ENCODE results near the gene SYNDIG1. TPM values are rescaled to one million over a fixed set of nuclear protein-coding genes. Genes with fewer than 3 reads are reported as not detected.

The SYNDIG1 gene
- total RNA-seq, 2 donors from 2014 or later, result 0.73 to 4.5 TPM

DNA sequence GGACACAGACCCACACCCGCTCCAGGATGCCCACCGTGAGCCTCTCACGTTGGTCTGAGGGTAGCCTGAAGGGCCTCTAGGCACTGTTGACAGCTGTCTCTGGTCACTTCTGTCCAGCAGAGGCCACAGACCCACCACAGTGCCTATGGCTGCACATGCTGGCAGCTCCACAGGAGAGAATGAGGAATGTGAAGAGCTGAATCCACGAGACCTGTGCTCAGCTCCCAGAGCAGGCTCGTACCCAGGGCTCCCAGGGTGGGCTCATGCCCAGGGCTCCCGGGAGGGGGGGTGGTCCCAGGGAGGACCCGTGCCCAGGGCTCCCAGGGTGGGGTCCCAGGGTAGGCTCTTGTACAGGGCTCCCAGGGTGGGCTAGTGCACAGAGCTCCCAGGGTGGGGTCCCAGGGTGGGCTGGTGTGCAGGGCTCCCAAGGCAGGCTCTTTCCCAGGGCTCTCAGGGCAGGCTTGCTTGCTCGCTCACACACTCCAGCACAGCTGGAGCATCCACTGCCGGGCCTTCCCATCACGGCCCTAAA is 201.0 kb downstream of the SYNDIG1 start:
- no peaks in the 10 kb centered on the region for H3K4me1 ChIP-seq (replicated peaks)
- intact Hi-C loops (cut with DNase I), result no loop called here
- DNase-seq (ENCODE audit: low spot score), result no peak
- no peaks in the 10 kb centered on the region for H3K9me3 ChIP-seq
- TF ChIP-seq POLR2AphosphoS5 (IDR thresholded peaks at IDR 0.05) (no peak), POLR2A (IDR thresholded peaks at IDR 0.05) (no peak)
- TF ChIP-seq, protein P1, sequence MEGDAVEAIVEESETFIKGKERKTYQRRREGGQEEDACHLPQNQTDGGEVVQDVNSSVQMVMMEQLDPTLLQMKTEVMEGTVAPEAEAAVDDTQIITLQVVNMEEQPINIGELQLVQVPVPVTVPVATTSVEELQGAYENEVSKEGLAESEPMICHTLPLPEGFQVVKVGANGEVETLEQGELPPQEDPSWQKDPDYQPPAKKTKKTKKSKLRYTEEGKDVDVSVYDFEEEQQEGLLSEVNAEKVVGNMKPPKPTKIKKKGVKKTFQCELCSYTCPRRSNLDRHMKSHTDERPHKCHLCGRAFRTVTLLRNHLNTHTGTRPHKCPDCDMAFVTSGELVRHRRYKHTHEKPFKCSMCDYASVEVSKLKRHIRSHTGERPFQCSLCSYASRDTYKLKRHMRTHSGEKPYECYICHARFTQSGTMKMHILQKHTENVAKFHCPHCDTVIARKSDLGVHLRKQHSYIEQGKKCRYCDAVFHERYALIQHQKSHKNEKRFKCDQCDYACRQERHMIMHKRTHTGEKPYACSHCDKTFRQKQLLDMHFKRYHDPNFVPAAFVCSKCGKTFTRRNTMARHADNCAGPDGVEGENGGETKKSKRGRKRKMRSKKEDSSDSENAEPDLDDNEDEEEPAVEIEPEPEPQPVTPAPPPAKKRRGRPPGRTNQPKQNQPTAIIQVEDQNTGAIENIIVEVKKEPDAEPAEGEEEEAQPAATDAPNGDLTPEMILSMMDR (IDR thresholded peaks at IDR 0.05), result no peak
- H3K27me3 ChIP-seq (replicated peaks; ENCODE audit: insufficient read depth), result no peaks in the 10 kb centered on the region
- WGBS, result 92% methylated on average over 8 of the region's 10 CpGs
- H3K27ac ChIP-seq, result no peak overlapping the region
- H3K4me3 ChIP-seq, result no peak overlapping the region
- no peaks in the 10 kb centered on the region for H3K36me3 ChIP-seq

DNA sequence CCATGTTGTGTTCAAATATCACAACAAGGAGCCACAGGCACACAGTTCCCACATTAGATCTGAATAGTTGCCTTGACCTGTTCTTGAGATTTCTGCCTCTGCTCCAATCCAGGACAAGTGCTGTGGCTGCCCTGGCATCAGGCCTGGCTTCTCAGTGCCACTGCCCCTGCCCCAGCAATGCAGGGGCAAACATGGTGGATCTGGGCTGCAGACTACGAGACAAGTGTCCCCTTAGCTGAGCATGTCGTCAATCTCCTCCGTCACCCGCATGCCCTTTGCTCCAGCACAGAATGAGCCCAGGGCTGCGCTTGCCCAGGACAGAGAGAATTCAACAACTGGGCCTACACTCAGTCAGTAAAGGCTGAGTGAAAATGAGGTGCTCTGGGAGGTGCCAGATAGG is 201.6 kb downstream of the SYNDIG1 start:
- WGBS, result 98% methylated on average over 5 of the region's 5 CpGs
- intact Hi-C loops (cut with DNase I), result no loop called here
- H3K27me3 ChIP-seq (replicated peaks; ENCODE audit: insufficient read depth), result no peaks in the 10 kb centered on the region
- H3K9me3 ChIP-seq, result no peaks in the 10 kb centered on the region
- no peaks in the 10 kb centered on the region for H3K36me3 ChIP-seq
- H3K4me3 ChIP-seq, result no peak overlapping the region
- TF ChIP-seq, protein P1 (IDR thresholded peaks at IDR 0.05), result no peak
- TF ChIP-seq POLR2A (IDR thresholded peaks at IDR 0.05) (no peak), POLR2AphosphoS5 (IDR thresholded peaks at IDR 0.05) (no peak)
- no peak overlapping the region for H3K27ac ChIP-seq
- H3K4me1 ChIP-seq (replicated peaks), result no peaks in the 10 kb centered on the region
- no peak for DNase-seq (ENCODE audit: low spot score)

DNA sequence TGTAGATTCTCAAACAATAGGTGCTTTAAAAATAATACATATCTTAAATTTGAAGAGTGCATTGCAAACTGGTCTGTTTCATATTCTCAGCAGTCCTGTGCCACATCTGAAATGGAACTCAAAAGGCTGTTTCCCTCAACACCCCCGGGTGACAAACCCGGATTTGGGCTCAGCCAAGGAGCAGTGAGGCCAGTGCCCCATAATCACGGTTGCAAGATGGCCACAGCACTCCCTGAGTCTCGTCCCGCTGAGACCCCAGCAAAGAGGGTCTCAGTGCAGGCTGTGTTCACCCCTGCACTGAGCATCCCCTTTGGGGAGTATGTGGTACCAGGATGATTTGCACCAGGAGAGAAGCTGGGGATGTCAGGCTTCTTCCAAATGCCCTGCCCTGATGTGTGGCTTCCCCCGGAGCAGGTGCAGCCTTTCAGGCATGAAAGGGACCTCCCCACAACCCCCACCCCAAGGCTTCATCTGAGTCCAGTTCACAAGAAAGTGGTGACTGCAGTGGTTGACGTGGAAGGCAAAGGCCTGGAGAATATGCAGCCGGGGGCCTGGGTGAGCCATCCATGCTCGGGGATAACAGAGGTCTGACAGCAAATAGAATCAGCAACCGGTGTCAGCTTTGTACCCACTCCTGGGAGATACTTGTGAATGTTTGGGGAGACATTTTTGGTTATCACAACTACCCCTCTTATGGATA is 202.9 kb downstream of the SYNDIG1 start:
- H3K27me3 ChIP-seq (replicated peaks; ENCODE audit: insufficient read depth), result no peaks in the 10 kb centered on the region
- no peak overlapping the region for H3K27ac ChIP-seq
- no peaks in the 10 kb centered on the region for H3K9me3 ChIP-seq
- TF ChIP-seq, protein P1 (IDR thresholded peaks at IDR 0.05), result no peak
- TF ChIP-seq POLR2AphosphoS5 (IDR thresholded peaks at IDR 0.05), result no peak
- WGBS, result 91% methylated on average over 10 of the region's 10 CpGs
- no peak for DNase-seq (ENCODE audit: low spot score)
- no peaks in the 10 kb centered on the region for H3K4me1 ChIP-seq (replicated peaks)
- no peak overlapping the region for H3K4me3 ChIP-seq
- no peaks in the 10 kb centered on the region for H3K36me3 ChIP-seq
- intact Hi-C loops (cut with DNase I), result no loop called here

DNA sequence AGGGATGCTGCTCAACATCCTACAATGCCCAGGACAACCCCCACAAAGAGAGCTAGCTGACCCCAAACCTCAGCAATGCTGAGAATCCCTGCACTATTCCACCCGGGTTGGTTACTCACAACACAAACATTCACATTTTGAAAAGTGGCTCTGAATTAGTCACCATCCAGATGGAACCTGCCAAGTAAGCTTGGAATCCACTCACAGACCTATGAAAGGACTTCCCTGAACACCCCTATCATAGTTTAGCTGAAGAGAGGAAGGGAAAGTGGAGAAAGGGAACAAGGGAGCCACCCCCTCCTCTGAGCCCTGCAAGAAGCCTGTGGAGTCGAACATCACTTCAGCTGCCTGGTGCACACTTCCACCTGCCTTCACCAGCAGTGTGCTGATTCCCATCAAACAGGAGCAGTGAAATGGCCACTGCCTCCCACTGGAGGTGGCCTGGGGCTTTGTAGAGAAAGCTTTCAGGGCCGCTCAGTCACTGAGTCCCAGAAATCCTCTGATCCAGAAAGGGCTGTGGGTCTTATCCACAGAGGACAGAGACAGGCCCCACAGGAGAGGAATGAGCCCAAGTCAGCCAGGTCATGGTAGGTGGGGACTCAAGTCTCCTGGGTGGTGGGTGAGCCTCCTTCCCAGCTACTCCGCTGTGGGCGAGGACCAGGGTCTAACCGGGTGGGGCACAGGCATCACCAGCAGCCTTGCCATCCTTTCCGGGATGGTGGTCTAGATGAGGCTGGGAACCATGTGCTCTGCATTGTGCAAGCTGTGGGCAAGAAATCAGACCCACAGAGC is 203.7 kb downstream of the SYNDIG1 start:
- Histone ChIP-seq H3K27ac (no peak overlapping the region), H3K4me3 (no peak overlapping the region), H3K27me3 (replicated peaks; ENCODE audit: insufficient read depth) (no peaks in the 10 kb centered on the region), H3K4me1 (replicated peaks) (no peaks in the 10 kb centered on the region), H3K36me3 (no peaks in the 10 kb centered on the region), H3K9me3 (no peaks in the 10 kb centered on the region)
- TF ChIP-seq POLR2AphosphoS5 (IDR thresholded peaks at IDR 0.05), result no peak
- WGBS, result 83% methylated on average over 7 of the region's 7 CpGs
- intact Hi-C loops (cut with DNase I), result no loop called here
- DNase-seq (ENCODE audit: low spot score), result no peak

DNA sequence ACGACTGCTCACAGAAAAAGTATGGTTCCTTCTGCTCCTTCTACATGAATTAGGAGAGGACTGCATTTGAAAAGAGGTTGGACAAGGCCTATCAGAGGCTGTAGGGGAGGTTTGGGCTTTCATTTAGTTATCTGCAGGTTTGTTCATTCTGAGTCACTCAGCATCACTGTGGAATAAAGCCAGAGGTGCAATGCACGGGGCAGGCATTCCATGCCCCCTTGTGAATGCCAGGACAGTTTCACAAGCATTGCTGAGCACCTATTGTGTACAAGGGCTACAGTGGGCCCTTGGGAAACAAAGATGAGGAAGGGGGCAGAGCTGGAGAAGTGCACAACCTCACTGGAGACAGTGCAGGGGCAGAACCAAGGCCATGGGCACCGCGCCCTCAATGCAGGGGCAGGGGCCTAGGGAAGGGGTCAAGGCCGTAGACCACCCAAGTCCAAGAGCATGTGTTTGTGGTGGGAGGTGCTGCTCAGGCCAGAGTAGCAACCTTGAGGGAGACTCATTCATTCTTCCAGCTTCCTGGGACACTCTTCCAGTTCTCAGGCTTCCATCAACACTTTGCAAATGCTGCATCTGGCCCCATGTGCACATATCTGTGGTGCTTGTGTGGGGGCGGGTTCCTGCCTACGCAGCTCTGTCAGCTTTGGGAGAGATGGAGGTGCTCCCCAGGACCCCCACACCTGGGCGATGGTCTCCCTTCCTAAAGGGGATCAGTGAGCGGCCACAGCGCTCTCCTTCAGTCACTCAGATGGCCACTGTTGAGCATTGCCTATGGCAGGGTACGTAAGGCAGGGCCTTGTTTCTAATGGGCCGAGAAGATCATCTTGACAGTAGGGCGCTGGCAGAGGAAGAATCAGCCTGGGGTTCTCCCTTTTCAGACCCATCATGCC is 204.5 kb downstream of the SYNDIG1 start:
- TF ChIP-seq POLR2A (IDR thresholded peaks at IDR 0.05) (no peak), POLR2AphosphoS5 (IDR thresholded peaks at IDR 0.05) (no peak)
- TF ChIP-seq, protein P1 (IDR thresholded peaks at IDR 0.05), result no peak
- 93% methylated on average over 13 of the region's 13 CpGs for WGBS
- Histone ChIP-seq H3K27ac (no peak overlapping the region), H3K9me3 (no peaks in the 10 kb centered on the region), H3K4me3 (no peak overlapping the region), H3K27me3 (replicated peaks; ENCODE audit: insufficient read depth) (no peaks in the 10 kb centered on the region), H3K36me3 (no peaks in the 10 kb centered on the region), H3K4me1 (replicated peaks) (no peaks in the 10 kb centered on the region)
- intact Hi-C loops (cut with DNase I), result no loop called here
- DNase-seq (ENCODE audit: low spot score), result no peak

Data from prostate gland (tissue), 2 donors.